Nephron progenitor cell (in vitro differentiated cells): ENCODE results near the gene APOL4.

Experiments used
- DNase-seq: peaks from one replicate; pipeline ENCODE4 v3.0.0; 2021
- H3K27ac Mint-ChIP-seq: 2 replicates; pipeline ENCODE4 v1.8.0; 2021; ENCODE audit warnings: mild to moderate bottlenecking, moderate library complexity, mixed read lengths
- H3K27me3 Mint-ChIP-seq: 2 replicates; pipeline ENCODE4 v1.8.0; 2021; ENCODE audit warnings: mild to moderate bottlenecking, low read depth, mixed read lengths; ENCODE audit not compliant: poor library complexity
- H3K36me3 Mint-ChIP-seq: 2 replicates; pipeline ENCODE4 v1.8.0; 2021; ENCODE audit warnings: low read depth, mixed read lengths
- H3K4me1 Mint-ChIP-seq: 2 replicates; pipeline ENCODE4 v1.8.0; 2021; ENCODE audit warnings: mixed read lengths
- H3K4me3 Mint-ChIP-seq: 2 replicates; pipeline ENCODE4 v1.8.0; 2021; ENCODE audit warnings: mild to moderate bottlenecking, moderate library complexity, mixed read lengths
- H3K9me3 Mint-ChIP-seq: 2 replicates; pipeline ENCODE4 v1.8.0; 2021; ENCODE audit warnings: mild to moderate bottlenecking, moderate library complexity, mixed read lengths
- CTCF ChIP-seq: fragments of 200-600 bp; sonication (generic); IDR thresholded peaks from 2 replicates; pipeline ENCODE4 v1.5.0; 2021; ENCODE audit warnings: antibody characterized with exemption

Gene APOL4

GRCh38 chr22:36185828-36186624 lies 15.6 kb downstream of the APOL4 start:
- peak overlapping the region; percentile 25 for H3K27ac Mint-ChIP-seq
- no peak for DNase-seq
- no peaks in the 10 kb centered on the region for H3K36me3 Mint-ChIP-seq
- H3K4me1 Mint-ChIP-seq, result peaks cover 18% of the 10 kb centered on the region
- H3K9me3 Mint-ChIP-seq, result no peaks in the 10 kb centered on the region
- H3K4me3 Mint-ChIP-seq, result no peak overlapping the region
- no peak for TF ChIP-seq CTCF
- peaks cover 16% of the 10 kb centered on the region for H3K27me3 Mint-ChIP-seq

GRCh38 chr22:36184433-36185025 lies 17.1 kb downstream of the APOL4 start:
- no peaks in the 10 kb centered on the region for H3K36me3 Mint-ChIP-seq
- no peak overlapping the region for H3K27ac Mint-ChIP-seq
- peaks cover 13% of the 10 kb centered on the region for H3K4me1 Mint-ChIP-seq
- TF ChIP-seq CTCF, result no peak
- H3K9me3 Mint-ChIP-seq, result no peaks in the 10 kb centered on the region
- DNase-seq, result no peak
- peaks cover 15% of the 10 kb centered on the region for H3K27me3 Mint-ChIP-seq
- no peak overlapping the region for H3K4me3 Mint-ChIP-seq

- no peak overlapping the region for H3K27ac Mint-ChIP-seq
- DNase-seq, result no peak
- H3K4me1 Mint-ChIP-seq, result peaks cover 12% of the 10 kb centered on the region
- TF ChIP-seq CTCF, result no peak
- peaks cover 15% of the 10 kb centered on the region for H3K27me3 Mint-ChIP-seq
- H3K4me3 Mint-ChIP-seq, result no peak overlapping the region
- no peaks in the 10 kb centered on the region for H3K36me3 Mint-ChIP-seq
- no peaks in the 10 kb centered on the region for H3K9me3 Mint-ChIP-seq
These were observed 18.2 kb downstream of the APOL4 start for GRCh38 chr22:36183446-36183845.

- peaks cover 12% of the 10 kb centered on the region for H3K4me1 Mint-ChIP-seq
- H3K36me3 Mint-ChIP-seq, result no peaks in the 10 kb centered on the region
- no peak overlapping the region for H3K27ac Mint-ChIP-seq
- peaks cover 15% of the 10 kb centered on the region for H3K27me3 Mint-ChIP-seq
- no peak for DNase-seq
- no peak overlapping the region for H3K4me3 Mint-ChIP-seq
- H3K9me3 Mint-ChIP-seq, result no peaks in the 10 kb centered on the region
- TF ChIP-seq CTCF, result no peak
These were observed 18.8 kb downstream of the APOL4 start for GRCh38 chr22:36182857-36183256.

GRCh38 chr22:36182056-36182455 lies 19.6 kb downstream of the APOL4 start:
- DNase-seq, result no peak
- TF ChIP-seq CTCF, result no peak
- Mint-ChIP-seq H3K9me3 (no peaks in the 10 kb centered on the region), H3K27ac (no peak overlapping the region), H3K4me1 (peaks cover 12% of the 10 kb centered on the region), H3K36me3 (no peaks in the 10 kb centered on the region), H3K4me3 (no peak overlapping the region), H3K27me3 (peaks cover 15% of the 10 kb centered on the region)

GRCh38 chr22:36180928-36181327 lies 20.7 kb downstream of the APOL4 start:
- H3K36me3 Mint-ChIP-seq, result no peaks in the 10 kb centered on the region
- no peaks in the 10 kb centered on the region for H3K9me3 Mint-ChIP-seq
- H3K27me3 Mint-ChIP-seq, result peaks cover 10% of the 10 kb centered on the region
- TF ChIP-seq CTCF, result no peak
- peaks cover 12% of the 10 kb centered on the region for H3K4me1 Mint-ChIP-seq
- DNase-seq, result no peak
- no peak overlapping the region for H3K4me3 Mint-ChIP-seq
- H3K27ac Mint-ChIP-seq, result no peak overlapping the region
